HG02970 (cell line): ENCODE data around the gene SH3BGRL2.
"Not testable (repeated sequence)": the region's sequence is repeated elsewhere in the genome, so short reads cannot be mapped to it uniquely, and the experiment has no call there.

Experiments
- ATAC-seq: cut with Tn5 transposase; IDR thresholded peaks from one replicate; pipeline ENCODE4 v1.9.1; 2021; ENCODE audit warnings: mild to moderate bottlenecking, moderate library complexity, moderate number of reproducible peaks; ENCODE audit not compliant: unreplicated experiment, low FRiP score

Gene SH3BGRL2

GRCh38 chr6:79613912-79614311 lies 17.2 kb upstream of the SH3BGRL2 start:
- no peak for ATAC-seq

- ATAC-seq, result no peak
Observed at GRCh38 chr6:79614326-79615305, 16.5 kb upstream of the SH3BGRL2 start.

- no peak for ATAC-seq
Observed at GRCh38 chr6:79617518-79617941, 13.6 kb upstream of the SH3BGRL2 start.

GRCh38 chr6:79618425-79618824 lies 12.7 kb upstream of the SH3BGRL2 start:
- not testable (repeated sequence) for ATAC-seq

GRCh38 chr6:79621579-79621978 lies 9.6 kb upstream of the SH3BGRL2 start:
- no peak for ATAC-seq

- ATAC-seq, result no peak
Observed at GRCh38 chr6:79622364-79622763, 8.8 kb upstream of the SH3BGRL2 start.

GRCh38 chr6:79623106-79623505 lies 8.0 kb upstream of the SH3BGRL2 start:
- no peak for ATAC-seq

GRCh38 chr6:79625746-79626145 lies 5.4 kb upstream of the SH3BGRL2 start:
- ATAC-seq, result no peak

- no peak for ATAC-seq
Observed at GRCh38 chr6:79626811-79627210, 4.3 kb upstream of the SH3BGRL2 start.

- no peak for ATAC-seq
Observed at GRCh38 chr6:79627422-79627821, 3.7 kb upstream of the SH3BGRL2 start.

- no peak for ATAC-seq
Observed at GRCh38 chr6:79628466-79629288, 2.5 kb upstream of the SH3BGRL2 start.

- ATAC-seq, result no peak
Observed at GRCh38 chr6:79630380-79630882, 698 bp upstream of the SH3BGRL2 start.

- no peak for ATAC-seq
Observed at GRCh38 chr6:79631693-79632172, 604 bp downstream of the SH3BGRL2 start.

- no peak for ATAC-seq
Observed at GRCh38 chr6:79632580-79632979, 1.5 kb downstream of the SH3BGRL2 start.

GRCh38 chr6:79634491-79635231 lies 3.5 kb downstream of the SH3BGRL2 start:
- ATAC-seq, result no peak

- no peak for ATAC-seq
Observed at GRCh38 chr6:79635232-79635543, 4.1 kb downstream of the SH3BGRL2 start.

GRCh38 chr6:79636673-79637072 lies 5.5 kb downstream of the SH3BGRL2 start:
- no peak for ATAC-seq

- no peak for ATAC-seq
Observed at GRCh38 chr6:79640146-79641111, 9.3 kb downstream of the SH3BGRL2 start.

- ATAC-seq, result no peak
Observed at GRCh38 chr6:79646006-79646405, 14.9 kb downstream of the SH3BGRL2 start.
